ENCODE results near the gene ELAVL4. TPM values are rescaled to one million over a fixed set of nuclear protein-coding genes. Genes with fewer than 3 reads are reported as not detected.

The ELAVL4 gene
- total RNA-seq, 4 donors from 2014 or later = 0.13 to 0.49 (median 0.42) TPM; not detected in 1

- no peak for TF ChIP-seq CTCF (IDR thresholded peaks at IDR 0.05)
- no peak for TF ChIP-seq POLR2A (IDR thresholded peaks at IDR 0.05)
- 79 to 100% methylated on average over 1 of the region's 1 CpG for WGBS, 2 donors
- intact Hi-C loops (cut with DNase I; ENCODE audit: low total_unique reads) = no loop called here
- no peak overlapping the region for H3K4me3 ChIP-seq (ENCODE audit: low read depth, poor library complexity, severe bottlenecking)
- DNase-seq (ENCODE audit: low spot score in 2 of 2) = no peak
Measured at GRCh38 chr1:50180367-50180766, 71.6 kb downstream of the ELAVL4 start.

- peak in 1 of 2 donors; percentile 14 for DNase-seq (ENCODE audit: low spot score in 2 of 2)
- intact Hi-C loops (cut with DNase I; ENCODE audit: low total_unique reads) = no loop called here
- H3K4me3 ChIP-seq (ENCODE audit: low read depth, poor library complexity, severe bottlenecking) = no peak overlapping the region
- WGBS, 2 donors = 23 to 27% methylated on average over 3 of the region's 3 CpGs
- TF ChIP-seq POLR2A (IDR thresholded peaks at IDR 0.05) (no peak), CTCF (IDR thresholded peaks at IDR 0.05) (no peak)
Measured at GRCh38 chr1:50181027-50181663, 72.4 kb downstream of the ELAVL4 start.

- DNase-seq (ENCODE audit: low spot score in 2 of 2) = no peak
- WGBS, 2 donors = 43 to 45% methylated on average over 12 of the region's 12 CpGs
- intact Hi-C loops (cut with DNase I; ENCODE audit: low total_unique reads) = no loop called here
- no peak overlapping the region for H3K4me3 ChIP-seq (ENCODE audit: low read depth, poor library complexity, severe bottlenecking)
- no peak for TF ChIP-seq CTCF (IDR thresholded peaks at IDR 0.05)
- TF ChIP-seq POLR2A (IDR thresholded peaks at IDR 0.05) = no peak
Measured at GRCh38 chr1:50183378-50184133, 74.8 kb downstream of the ELAVL4 start.

GRCh38 chr1:50189369-50189768 lies 80.6 kb downstream of the ELAVL4 start:
- TF ChIP-seq CTCF (IDR thresholded peaks at IDR 0.05) = no peak
- no peak for TF ChIP-seq POLR2A (IDR thresholded peaks at IDR 0.05)

GRCh38 chr1:50193002-50193401 lies 84.3 kb downstream of the ELAVL4 start:
- intact Hi-C loops (cut with DNase I; ENCODE audit: low total_unique reads) = no loop called here
- 37 to 40% methylated on average over 3 of the region's 3 CpGs for WGBS, 2 donors
- DNase-seq (ENCODE audit: low spot score in 2 of 2) = no peak
- TF ChIP-seq CTCF (IDR thresholded peaks at IDR 0.05) = no peak
- no peak for TF ChIP-seq POLR2A (IDR thresholded peaks at IDR 0.05)
- H3K4me3 ChIP-seq (ENCODE audit: low read depth, poor library complexity, severe bottlenecking) = no peak overlapping the region

More at GRCh38 chr1:50189369-50189768, 80.6 kb downstream of the ELAVL4 start:
- no peak overlapping the region for H3K4me3 ChIP-seq (ENCODE audit: low read depth, poor library complexity, severe bottlenecking)
- intact Hi-C loops (cut with DNase I; ENCODE audit: low total_unique reads) = no loop called here
- DNase-seq (ENCODE audit: low spot score in 2 of 2) = no peak
- WGBS, 2 donors = 87 to 88% methylated on average over 3 of the region's 3 CpGs

Data from lower leg skin (tissue), 4 donors.